ENCODE data around the gene ATAD1. TPM values are rescaled to one million over a fixed set of nuclear protein-coding genes. Genes with fewer than 3 reads are reported as not detected.

Gene ATAD1
- total RNA-seq, 8 experiments from 2014 or later, result 43.3 to 79.3 (median 62.7) TPM

DNA sequence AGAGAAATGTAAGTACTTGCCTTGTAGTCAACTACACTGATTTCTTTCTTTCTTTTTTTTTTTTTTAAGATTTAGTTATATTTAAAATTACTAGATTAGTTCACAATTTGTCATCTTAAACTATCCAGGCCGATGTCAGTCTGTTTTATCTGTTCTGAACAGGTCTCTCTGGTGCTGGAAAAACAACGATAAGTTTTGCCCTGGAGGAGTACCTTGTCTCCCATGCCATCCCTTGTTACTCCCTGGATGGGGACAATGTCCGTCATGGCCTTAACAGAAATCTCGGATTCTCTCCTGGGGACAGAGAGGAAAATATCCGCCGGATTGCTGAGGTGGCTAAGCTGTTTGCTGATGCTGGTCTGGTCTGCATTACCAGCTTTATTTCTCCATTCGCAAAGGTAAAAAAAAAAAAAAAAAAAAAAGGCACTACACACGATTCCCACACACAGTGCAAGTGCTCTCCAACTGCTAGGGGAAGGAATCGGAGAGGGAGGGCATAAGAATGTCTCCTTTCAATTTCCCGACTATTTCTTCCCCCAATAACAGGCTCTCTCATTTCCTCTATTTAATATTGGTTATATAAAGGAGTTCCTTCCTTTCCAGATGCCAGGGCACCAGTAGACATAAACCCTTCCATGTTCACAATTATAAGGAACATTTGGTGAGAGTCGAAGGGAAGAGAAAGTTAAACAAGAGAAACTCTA is 105.0 kb downstream of the ATAD1 start:
- Histone ChIP-seq H3K4me3 (no peak overlapping the region), H3K4me1 (replicated peaks in 1 of 2) (peaks cover 0 to 3% of the 10 kb centered on the region in 2 donors), H3K27ac (no peak overlapping the region)
- WGBS, 10 experiments, result 71 to 100% (median 87%) methylated on average over 2 to 10 of the region's 11 CpGs
- no peak for ATAC-seq (replicated peaks in 6 of 8)
- in situ Hi-C loops (cut with MboI; ENCODE audit: low pct_unique_long_range_greater_than_20kb in 2 of 9, low sequenced_read_pairs in 9 of 9, unreplicated experiment in 9 of 9), result no loop called here

GRCh38 chr10:87707254-87707653 is 110.8 kb downstream of the ATAD1 start:
- ATAC-seq (replicated peaks in 6 of 8), result no peak
- WGBS, 10 experiments, result 73 to 97% (median 93%) methylated on average over 2 to 4 of the region's 4 CpGs; no CpG with 5 or more reads in 1 of the 10 experiments
- H3K4me3 ChIP-seq, result no peak overlapping the region
- in situ Hi-C loops (cut with MboI; ENCODE audit: low pct_unique_long_range_greater_than_20kb in 2 of 9, low sequenced_read_pairs in 9 of 9, unreplicated experiment in 9 of 9), result no loop called here
- no peak overlapping the region for H3K27ac ChIP-seq
- H3K4me1 ChIP-seq (replicated peaks in 1 of 2), result no peaks in the 10 kb centered on the region

DNA sequence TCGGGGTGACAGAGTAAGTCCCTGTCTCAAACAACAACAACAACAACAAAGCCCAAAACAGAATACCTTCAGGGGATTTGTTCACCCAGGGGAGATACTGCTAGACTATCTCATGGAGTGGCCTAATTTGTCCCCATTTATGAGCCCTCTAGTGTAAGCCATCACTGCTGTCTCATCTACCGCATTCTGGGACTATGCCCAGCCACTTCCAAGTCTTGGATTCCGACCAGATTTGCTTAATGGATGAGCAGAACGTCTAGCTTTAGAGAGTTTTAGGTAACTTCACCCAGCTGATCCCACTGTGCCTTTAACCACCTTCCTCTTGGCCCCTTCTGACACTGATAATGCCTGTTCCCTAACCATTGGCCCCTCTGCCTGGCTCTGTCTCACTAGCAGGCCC is 111.3 kb downstream of the ATAD1 start:
- in situ Hi-C loops (cut with MboI; ENCODE audit: low pct_unique_long_range_greater_than_20kb in 2 of 9, low sequenced_read_pairs in 9 of 9, unreplicated experiment in 9 of 9), result no loop called here
- H3K27ac ChIP-seq, result no peak overlapping the region
- 63 to 100% (median 90%) methylated on average over 2 to 3 of the region's 4 CpGs; no CpG with 5 or more reads in 5 of the 10 experiments for WGBS, 10 experiments
- ATAC-seq (replicated peaks in 6 of 8), result no peak
- H3K4me3 ChIP-seq, result no peak overlapping the region
- no peaks in the 10 kb centered on the region for H3K4me1 ChIP-seq (replicated peaks in 1 of 2)

DNA sequence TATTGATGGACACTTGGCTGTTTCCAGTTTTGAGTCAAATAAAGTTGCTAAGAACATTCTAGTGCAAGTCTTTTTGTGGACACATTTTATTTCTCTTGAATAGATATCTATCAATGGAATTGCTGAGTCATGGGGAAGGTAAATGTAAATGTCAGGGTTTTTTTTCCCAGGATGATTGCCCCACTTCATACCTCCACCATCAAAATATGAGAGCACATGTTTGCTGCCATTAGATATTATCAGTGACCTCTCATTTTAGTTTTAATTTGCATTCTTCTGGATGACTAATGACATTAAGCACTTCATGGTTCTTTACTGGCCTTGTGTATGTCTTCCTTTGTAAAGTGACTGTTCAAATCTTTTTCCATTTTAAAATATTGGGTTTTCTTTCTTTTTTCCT is 112.7 kb downstream of the ATAD1 start:
- H3K4me3 ChIP-seq, result no peak overlapping the region
- no peaks in the 10 kb centered on the region for H3K4me1 ChIP-seq (replicated peaks in 1 of 2)
- peak in 2 of 8 experiments; percentile 21 to 59 for ATAC-seq (replicated peaks in 6 of 8)
- H3K27ac ChIP-seq, result no peak overlapping the region
- in situ Hi-C loops (cut with MboI; ENCODE audit: low pct_unique_long_range_greater_than_20kb in 2 of 9, low sequenced_read_pairs in 9 of 9, unreplicated experiment in 9 of 9), result no loop called here

DNA sequence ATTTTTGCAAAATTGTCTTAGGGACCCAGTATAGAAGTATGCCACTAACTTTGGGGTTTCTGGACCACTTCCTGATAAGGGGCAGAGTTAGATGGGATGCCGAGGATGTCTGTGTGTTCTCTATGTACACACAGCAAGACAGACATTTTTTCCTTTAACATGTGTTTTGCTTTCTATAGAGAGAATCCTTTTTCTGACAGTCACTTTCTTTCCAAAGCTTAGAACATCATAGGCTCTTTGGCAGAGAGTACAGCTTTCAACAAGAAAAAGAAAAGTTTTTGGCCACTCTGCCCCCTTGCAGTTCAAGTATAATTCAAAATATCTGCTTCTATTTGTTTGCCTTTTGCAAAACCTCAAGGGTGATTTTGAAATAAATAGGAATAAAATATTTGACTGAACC is 114.3 kb downstream of the ATAD1 start:
- H3K27ac ChIP-seq, result no peak overlapping the region
- ATAC-seq (replicated peaks in 6 of 8), result no peak
- H3K4me3 ChIP-seq, result no peak overlapping the region
- 44 to 100% (median 83%) methylated on average over 1 of the region's 1 CpG; no CpG with 5 or more reads in 5 of the 10 experiments for WGBS, 10 experiments
- in situ Hi-C loops (cut with MboI; ENCODE audit: low pct_unique_long_range_greater_than_20kb in 2 of 9, low sequenced_read_pairs in 9 of 9, unreplicated experiment in 9 of 9), result no loop called here
- H3K4me1 ChIP-seq (replicated peaks in 1 of 2), result no peaks in the 10 kb centered on the region

DNA sequence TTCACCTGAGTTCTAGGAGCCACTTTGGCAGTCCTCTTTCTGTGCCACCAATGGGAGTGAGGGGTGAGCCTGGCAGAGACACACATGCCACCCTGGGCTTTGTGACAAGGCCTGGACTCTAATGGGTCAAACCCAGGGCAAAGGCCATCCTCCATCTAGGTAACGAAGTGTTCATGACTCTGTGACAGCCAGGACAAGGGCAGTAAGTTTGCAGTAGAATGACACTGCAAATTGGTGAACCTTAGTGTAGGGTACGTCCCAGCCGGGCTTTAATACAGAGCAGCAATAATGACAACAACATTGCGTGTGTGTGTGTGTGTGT is 115.1 kb downstream of the ATAD1 start:
- no peak overlapping the region for H3K27ac ChIP-seq
- 80 to 100% methylated on average over 2 of the region's 4 CpGs; no CpG with 5 or more reads in 8 of the 10 experiments for WGBS, 10 experiments
- H3K4me3 ChIP-seq, result no peak overlapping the region
- in situ Hi-C loops (cut with MboI; ENCODE audit: low pct_unique_long_range_greater_than_20kb in 2 of 9, low sequenced_read_pairs in 9 of 9, unreplicated experiment in 9 of 9), result no loop called here
- ATAC-seq (replicated peaks in 6 of 8), result no peak
- no peaks in the 10 kb centered on the region for H3K4me1 ChIP-seq (replicated peaks in 1 of 2)

DNA sequence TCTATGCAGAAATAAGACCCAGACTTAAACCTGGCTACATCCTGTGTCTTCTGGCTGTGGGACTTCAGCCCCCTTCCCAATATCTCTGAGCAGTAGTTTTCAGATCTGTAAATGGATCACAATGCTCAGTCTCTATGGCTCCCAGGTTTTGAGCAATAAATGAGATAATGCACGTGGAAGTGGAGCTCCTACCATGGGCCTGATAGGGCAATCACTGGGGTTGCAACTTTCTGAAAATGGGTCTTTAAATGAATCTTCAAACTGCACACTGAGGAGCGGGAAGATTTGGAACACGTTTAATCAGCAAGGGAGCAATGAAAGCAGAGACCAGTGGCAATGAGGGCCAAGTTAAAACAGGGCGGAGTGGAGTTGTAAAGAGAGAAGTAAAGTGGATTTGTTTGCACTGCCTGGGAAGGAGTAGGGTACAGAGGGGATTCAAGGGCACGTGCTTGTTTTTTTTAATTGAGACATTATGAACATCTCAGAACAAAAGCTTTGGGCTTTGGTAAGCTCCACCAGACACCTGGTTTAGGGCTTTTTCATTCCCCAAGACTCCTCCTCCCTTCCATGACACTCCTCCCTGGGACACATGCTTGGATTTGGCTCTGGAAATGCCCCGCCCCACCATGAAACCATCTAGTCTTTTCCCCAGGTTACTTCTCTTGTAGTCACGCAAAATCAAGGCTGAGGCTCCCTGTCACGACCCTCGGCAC is 115.6 kb downstream of the ATAD1 start:
- no peak for ATAC-seq (replicated peaks in 6 of 8)
- in situ Hi-C loops (cut with MboI; ENCODE audit: low pct_unique_long_range_greater_than_20kb in 2 of 9, low sequenced_read_pairs in 9 of 9, unreplicated experiment in 9 of 9), result no loop called here
- Histone ChIP-seq H3K4me1 (replicated peaks in 1 of 2) (no peaks in the 10 kb centered on the region), H3K27ac (no peak overlapping the region), H3K4me3 (no peak overlapping the region)
- 73 to 100% (median 82%) methylated on average over 3 to 7 of the region's 9 CpGs; no CpG with 5 or more reads in 1 of the 10 experiments for WGBS, 10 experiments

Other genes with a start within 250 kb of the ATAD1 start
- gene PAPSS2, start 158.3 kb downstream of the ATAD1 start, total RNA-seq, result 10 to 100 TPM in 4 of 8 experiments, 1 to 10 TPM in 2, under 1 TPM in 2; 0.75 to 60.6 (median 7.3) TPM
- gene KLLN, start 45.3 kb upstream of the ATAD1 start, total RNA-seq, result 1 to 10 TPM; 1.3 to 3.0 (median 2.3) TPM
- gene PTEN, start 45.4 kb upstream of the ATAD1 start, total RNA-seq, result 100 to 1,000 TPM in 1 of 8 experiments, 10 to 100 TPM in 7; 33.5 to 103 (median 60.9) TPM

Measured in motor neuron (in vitro differentiated cells).